GM21360 (cell line): ENCODE measurements around the gene ZNF578.
"Not testable (repeated sequence)": the region's sequence is repeated elsewhere in the genome, so short reads cannot be mapped to it uniquely, and the experiment has no call there.

ENCODE experiments used
- ATAC-seq: cut with Tn5 transposase; IDR thresholded peaks from one replicate; pipeline ENCODE4 v1.9.1; 2021; ENCODE audit warnings: mild to moderate bottlenecking, moderate library complexity; ENCODE audit not compliant: unreplicated experiment

Gene ZNF578

GRCh38 chr19:52453324-52454094 is at the start of gene ZNF578:
Gene ZNF578, plus strand, starts transcription at chr19:52453553. Its CDS starts 48,293 bp downstream, at chr19:52501846.
- ATAC-seq = no peak

- no peak for ATAC-seq
These were observed 43.1 kb upstream of the ZNF578 start for GRCh38 chr19:52410276-52410675.

GRCh38 chr19:52415711-52416110 is 37.6 kb upstream of the ZNF578 start:
- ATAC-seq = no peak

- ATAC-seq = no peak
These were observed 24.4 kb upstream of the ZNF578 start, which contains the start of gene ZNF534 for GRCh38 chr19:52428937-52429336. Gene ZNF534, plus strand, starts transcription at chr19:52429148. Its CDS starts 2,327 bp downstream, at chr19:52431475.

GRCh38 chr19:52442179-52442578 is 11.2 kb upstream of the ZNF578 start:
- no peak for ATAC-seq

- ATAC-seq = no peak
These were observed 8.8 kb upstream of the ZNF578 start for GRCh38 chr19:52444506-52444905.

- no peak for ATAC-seq
These were observed 2.1 kb upstream of the ZNF578 start for GRCh38 chr19:52451241-52451640.

- no peak for ATAC-seq
These were observed 11.6 kb downstream of the ZNF578 start for GRCh38 chr19:52464798-52465470.

- no peak for ATAC-seq
These were observed 20.4 kb downstream of the ZNF578 start for GRCh38 chr19:52473655-52474350.

GRCh38 chr19:52474351-52475127 is 21.2 kb downstream of the ZNF578 start:
- no peak for ATAC-seq

GRCh38 chr19:52484111-52484743 is 30.9 kb downstream of the ZNF578 start:
- not testable (repeated sequence) for ATAC-seq

GRCh38 chr19:52485064-52485463 is 31.7 kb downstream of the ZNF578 start:
- not testable (repeated sequence) for ATAC-seq

GRCh38 chr19:52485561-52486240 is 32.3 kb downstream of the ZNF578 start:
- ATAC-seq = not testable (repeated sequence)

- no peak for ATAC-seq
These were observed 39.0 kb downstream of the ZNF578 start for GRCh38 chr19:52492201-52492993.

- no peak for ATAC-seq
These were observed 39.7 kb downstream of the ZNF578 start for GRCh38 chr19:52492994-52493470.

GRCh38 chr19:52494518-52494917 is 41.2 kb downstream of the ZNF578 start:
- ATAC-seq = no peak

GRCh38 chr19:52498571-52498970 is 45.2 kb downstream of the ZNF578 start:
- no peak for ATAC-seq

GRCh38 chr19:52500474-52500873 is 47.1 kb downstream of the ZNF578 start:
- not testable (repeated sequence) for ATAC-seq

- ATAC-seq = not testable (repeated sequence)
These were observed 47.6 kb downstream of the ZNF578 start for GRCh38 chr19:52500991-52501390.
